Measurements from ENCODE around the gene ATP1B4.

DNA sequence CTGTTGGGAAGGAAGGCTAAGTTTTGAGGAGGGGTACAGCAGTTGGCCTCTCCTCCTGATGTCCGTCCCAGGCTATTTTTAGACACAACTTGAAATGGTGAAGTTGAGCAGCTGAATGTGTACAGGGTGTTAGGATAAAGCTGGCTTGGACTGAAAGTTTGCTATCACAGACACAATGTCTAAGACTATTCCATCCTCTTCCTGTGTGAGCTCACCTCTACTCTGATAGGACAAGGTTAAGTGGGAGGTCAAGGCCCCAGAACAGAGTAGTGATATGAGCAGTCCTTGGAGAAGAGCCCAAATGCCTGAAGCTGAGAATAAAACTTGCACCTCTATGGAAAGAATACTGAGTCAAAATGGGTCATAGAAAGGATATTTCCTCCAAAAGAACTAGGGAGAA is 4.1 kb downstream of the ATP1B4 start:
- TF ChIP-seq, protein P1, sequence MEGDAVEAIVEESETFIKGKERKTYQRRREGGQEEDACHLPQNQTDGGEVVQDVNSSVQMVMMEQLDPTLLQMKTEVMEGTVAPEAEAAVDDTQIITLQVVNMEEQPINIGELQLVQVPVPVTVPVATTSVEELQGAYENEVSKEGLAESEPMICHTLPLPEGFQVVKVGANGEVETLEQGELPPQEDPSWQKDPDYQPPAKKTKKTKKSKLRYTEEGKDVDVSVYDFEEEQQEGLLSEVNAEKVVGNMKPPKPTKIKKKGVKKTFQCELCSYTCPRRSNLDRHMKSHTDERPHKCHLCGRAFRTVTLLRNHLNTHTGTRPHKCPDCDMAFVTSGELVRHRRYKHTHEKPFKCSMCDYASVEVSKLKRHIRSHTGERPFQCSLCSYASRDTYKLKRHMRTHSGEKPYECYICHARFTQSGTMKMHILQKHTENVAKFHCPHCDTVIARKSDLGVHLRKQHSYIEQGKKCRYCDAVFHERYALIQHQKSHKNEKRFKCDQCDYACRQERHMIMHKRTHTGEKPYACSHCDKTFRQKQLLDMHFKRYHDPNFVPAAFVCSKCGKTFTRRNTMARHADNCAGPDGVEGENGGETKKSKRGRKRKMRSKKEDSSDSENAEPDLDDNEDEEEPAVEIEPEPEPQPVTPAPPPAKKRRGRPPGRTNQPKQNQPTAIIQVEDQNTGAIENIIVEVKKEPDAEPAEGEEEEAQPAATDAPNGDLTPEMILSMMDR (IDR thresholded peaks at IDR 0.05) = no peak
- TF ChIP-seq, protein P2, sequence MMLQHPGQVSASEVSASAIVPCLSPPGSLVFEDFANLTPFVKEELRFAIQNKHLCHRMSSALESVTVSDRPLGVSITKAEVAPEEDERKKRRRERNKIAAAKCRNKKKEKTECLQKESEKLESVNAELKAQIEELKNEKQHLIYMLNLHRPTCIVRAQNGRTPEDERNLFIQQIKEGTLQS (CRISPR knock-in tag; conservative IDR thresholded peaks at IDR 0.05) = no peak
- no peak for TF ChIP-seq FOXK1 (CRISPR knock-in tag; IDR thresholded peaks at IDR 0.05)
- TF ChIP-seq ZNF121 (CRISPR knock-in tag; IDR thresholded peaks at IDR 0.05) = no peak
- TF ChIP-seq, protein P3, sequence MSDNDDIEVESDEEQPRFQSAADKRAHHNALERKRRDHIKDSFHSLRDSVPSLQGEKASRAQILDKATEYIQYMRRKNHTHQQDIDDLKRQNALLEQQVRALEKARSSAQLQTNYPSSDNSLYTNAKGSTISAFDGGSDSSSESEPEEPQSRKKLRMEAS (CRISPR knock-in tag; IDR thresholded peaks at IDR 0.05) = no peak
- TF ChIP-seq ELF4 (CRISPR knock-in tag; IDR thresholded peaks at IDR 0.05; ENCODE audit: low read depth) = no peak
- TF ChIP-seq, protein P4, sequence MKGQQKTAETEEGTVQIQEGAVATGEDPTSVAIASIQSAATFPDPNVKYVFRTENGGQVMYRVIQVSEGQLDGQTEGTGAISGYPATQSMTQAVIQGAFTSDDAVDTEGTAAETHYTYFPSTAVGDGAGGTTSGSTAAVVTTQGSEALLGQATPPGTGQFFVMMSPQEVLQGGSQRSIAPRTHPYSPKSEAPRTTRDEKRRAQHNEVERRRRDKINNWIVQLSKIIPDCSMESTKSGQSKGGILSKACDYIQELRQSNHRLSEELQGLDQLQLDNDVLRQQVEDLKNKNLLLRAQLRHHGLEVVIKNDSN (CRISPR knock-in tag; IDR thresholded peaks at IDR 0.05) = no peak
- TF ChIP-seq, protein P5, sequence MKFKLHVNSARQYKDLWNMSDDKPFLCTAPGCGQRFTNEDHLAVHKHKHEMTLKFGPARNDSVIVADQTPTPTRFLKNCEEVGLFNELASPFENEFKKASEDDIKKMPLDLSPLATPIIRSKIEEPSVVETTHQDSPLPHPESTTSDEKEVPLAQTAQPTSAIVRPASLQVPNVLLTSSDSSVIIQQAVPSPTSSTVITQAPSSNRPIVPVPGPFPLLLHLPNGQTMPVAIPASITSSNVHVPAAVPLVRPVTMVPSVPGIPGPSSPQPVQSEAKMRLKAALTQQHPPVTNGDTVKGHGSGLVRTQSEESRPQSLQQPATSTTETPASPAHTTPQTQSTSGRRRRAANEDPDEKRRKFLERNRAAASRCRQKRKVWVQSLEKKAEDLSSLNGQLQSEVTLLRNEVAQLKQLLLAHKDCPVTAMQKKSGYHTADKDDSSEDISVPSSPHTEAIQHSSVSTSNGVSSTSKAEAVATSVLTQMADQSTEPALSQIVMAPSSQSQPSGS (CRISPR knock-in tag; IDR thresholded peaks at IDR 0.05; ENCODE audit: borderline replicate concordance, low read depth) = no peak
- no peak for TF ChIP-seq ATF1 (CRISPR knock-in tag; IDR thresholded peaks at IDR 0.05)
- no peak for TF ChIP-seq TEAD4 (CRISPR knock-in tag; IDR thresholded peaks at IDR 0.05)
- TF ChIP-seq NR2C2 (CRISPR knock-in tag; IDR thresholded peaks at IDR 0.05) = no peak
- TF ChIP-seq, protein P6, sequence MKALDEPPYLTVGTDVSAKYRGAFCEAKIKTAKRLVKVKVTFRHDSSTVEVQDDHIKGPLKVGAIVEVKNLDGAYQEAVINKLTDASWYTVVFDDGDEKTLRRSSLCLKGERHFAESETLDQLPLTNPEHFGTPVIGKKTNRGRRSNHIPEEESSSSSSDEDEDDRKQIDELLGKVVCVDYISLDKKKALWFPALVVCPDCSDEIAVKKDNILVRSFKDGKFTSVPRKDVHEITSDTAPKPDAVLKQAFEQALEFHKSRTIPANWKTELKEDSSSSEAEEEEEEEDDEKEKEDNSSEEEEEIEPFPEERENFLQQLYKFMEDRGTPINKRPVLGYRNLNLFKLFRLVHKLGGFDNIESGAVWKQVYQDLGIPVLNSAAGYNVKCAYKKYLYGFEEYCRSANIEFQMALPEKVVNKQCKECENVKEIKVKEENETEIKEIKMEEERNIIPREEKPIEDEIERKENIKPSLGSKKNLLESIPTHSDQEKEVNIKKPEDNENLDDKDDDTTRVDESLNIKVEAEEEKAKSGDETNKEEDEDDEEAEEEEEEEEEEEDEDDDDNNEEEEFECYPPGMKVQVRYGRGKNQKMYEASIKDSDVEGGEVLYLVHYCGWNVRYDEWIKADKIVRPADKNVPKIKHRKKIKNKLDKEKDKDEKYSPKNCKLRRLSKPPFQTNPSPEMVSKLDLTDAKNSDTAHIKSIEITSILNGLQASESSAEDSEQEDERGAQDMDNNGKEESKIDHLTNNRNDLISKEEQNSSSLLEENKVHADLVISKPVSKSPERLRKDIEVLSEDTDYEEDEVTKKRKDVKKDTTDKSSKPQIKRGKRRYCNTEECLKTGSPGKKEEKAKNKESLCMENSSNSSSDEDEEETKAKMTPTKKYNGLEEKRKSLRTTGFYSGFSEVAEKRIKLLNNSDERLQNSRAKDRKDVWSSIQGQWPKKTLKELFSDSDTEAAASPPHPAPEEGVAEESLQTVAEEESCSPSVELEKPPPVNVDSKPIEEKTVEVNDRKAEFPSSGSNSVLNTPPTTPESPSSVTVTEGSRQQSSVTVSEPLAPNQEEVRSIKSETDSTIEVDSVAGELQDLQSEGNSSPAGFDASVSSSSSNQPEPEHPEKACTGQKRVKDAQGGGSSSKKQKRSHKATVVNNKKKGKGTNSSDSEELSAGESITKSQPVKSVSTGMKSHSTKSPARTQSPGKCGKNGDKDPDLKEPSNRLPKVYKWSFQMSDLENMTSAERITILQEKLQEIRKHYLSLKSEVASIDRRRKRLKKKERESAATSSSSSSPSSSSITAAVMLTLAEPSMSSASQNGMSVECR (CRISPR knock-in tag; IDR thresholded peaks at IDR 0.05; ENCODE audit: borderline replicate concordance) = no peak
- no peak for TF ChIP-seq ETV6 (CRISPR knock-in tag; IDR thresholded peaks at IDR 0.05)

Data from WTC11 (cell line).